DND-41 (cell line): ENCODE data around the gene LPAR3.

ENCODE experiments used
- ATAC-seq: fragments of 200-7000 bp; cut with Tn5 transposase; 3 replicates; pipeline ENCODE4 v1.9.1; 2021; ENCODE audit warnings: low read depth; ENCODE audit not compliant: insufficient read depth
- DNase-seq: peaks from one replicate; pipeline ENCODE4 v3.0.0-alpha.2; 2020
- H2AFZ ChIP-seq: 2 replicates; pipeline ENCODE4 v1.6.0; 2012; ENCODE audit warnings: low read depth, low read length
- H3K27ac ChIP-seq: 2 replicates; pipeline ENCODE4 v1.5.1; 2012; ENCODE audit warnings: low read length, inconsistent platforms
- H3K27me3 ChIP-seq: fragments of 200-600 bp; sonication (generic); 2 replicates; pipeline ENCODE4 v1.6.0; 2012; ENCODE audit warnings: low read length, mild to moderate bottlenecking, inconsistent platforms; ENCODE audit not compliant: insufficient read depth, poor library complexity
- H3K36me3 ChIP-seq: 2 replicates; pipeline ENCODE4 v1.5.1; 2012; ENCODE audit warnings: low read length, inconsistent platforms; ENCODE audit not compliant: insufficient read depth
- H3K4me1 ChIP-seq: 2 replicates; pipeline ENCODE4 v1.5.1; 2012; ENCODE audit warnings: mild to moderate bottlenecking, low read length; ENCODE audit not compliant: insufficient read depth
- H3K4me2 ChIP-seq: 2 replicates; pipeline ENCODE4 v1.6.0; 2012; ENCODE audit warnings: mild to moderate bottlenecking, moderate library complexity, low read length, inconsistent platforms; ENCODE audit not compliant: insufficient read depth
- H3K4me3 ChIP-seq, 2 experiments: fragments of 200-600 bp in 1 of 2; shearing (Covaris generic) in 1 of 2; 2 replicates each; pipeline ENCODE4 v1.5.1; 2012 to 2016; ENCODE audit warnings: inconsistent platforms in 2 of 2, low read length in 2 of 2, mild to moderate bottlenecking in 2 of 2, low read depth in 1 of 2, moderate library complexity in 1 of 2
- H3K79me2 ChIP-seq: 2 replicates; pipeline ENCODE4 v1.6.0; 2012; ENCODE audit warnings: low read length, inconsistent platforms; ENCODE audit not compliant: insufficient read depth
- H3K9ac ChIP-seq: 2 replicates; pipeline ENCODE4 v1.6.0; 2012; ENCODE audit warnings: low read depth, mild to moderate bottlenecking, inconsistent platforms, low read length, moderate library complexity
- H3K9me3 ChIP-seq: 2 replicates; pipeline ENCODE4 v1.5.1; 2012; ENCODE audit warnings: low read length, moderate library complexity, mild to moderate bottlenecking, inconsistent platforms; ENCODE audit not compliant: insufficient read depth, severe bottlenecking
- H4K20me1 ChIP-seq: 2 replicates; pipeline ENCODE4 v1.6.0; 2012; ENCODE audit warnings: low read length; ENCODE audit not compliant: insufficient read depth
- EZH2 ChIP-seq: IDR thresholded peaks from 3 replicates; pipeline ENCODE4 v1.6.1; 2012; ENCODE audit warnings: borderline replicate concordance, low read depth, mild to moderate bottlenecking, moderate library complexity, low read length, inconsistent platforms; ENCODE audit not compliant: severe bottlenecking
- TF ChIP-seq, protein P1 (sequence below): IDR thresholded peaks from 2 replicates; pipeline ENCODE4 v1.5.1; 2012; ENCODE audit warnings: borderline replicate concordance, low read length, moderate library complexity, mild to moderate bottlenecking; ENCODE audit not compliant: poor library complexity, severe bottlenecking; ENCODE audit errors: extremely low read depth

The LPAR3 gene, protein sequence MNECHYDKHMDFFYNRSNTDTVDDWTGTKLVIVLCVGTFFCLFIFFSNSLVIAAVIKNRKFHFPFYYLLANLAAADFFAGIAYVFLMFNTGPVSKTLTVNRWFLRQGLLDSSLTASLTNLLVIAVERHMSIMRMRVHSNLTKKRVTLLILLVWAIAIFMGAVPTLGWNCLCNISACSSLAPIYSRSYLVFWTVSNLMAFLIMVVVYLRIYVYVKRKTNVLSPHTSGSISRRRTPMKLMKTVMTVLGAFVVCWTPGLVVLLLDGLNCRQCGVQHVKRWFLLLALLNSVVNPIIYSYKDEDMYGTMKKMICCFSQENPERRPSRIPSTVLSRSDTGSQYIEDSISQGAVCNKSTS

GRCh38 chr1:84892705-84893618, at the start of gene LPAR3:
Gene LPAR3 (minus strand): TSS chr1:84893206. CDS start chr1:84866120, 27,086 bp downstream.
- no peaks in the 10 kb centered on the region for H3K4me1 ChIP-seq
- H3K27me3 ChIP-seq, result no peaks in the 10 kb centered on the region
- no peaks in the 10 kb centered on the region for H4K20me1 ChIP-seq
- no peak within 1 kb of the TSS for H3K4me2 ChIP-seq
- no peaks in the 10 kb centered on the region for H3K79me2 ChIP-seq
- no peak within 1 kb of the TSS for H3K4me3 ChIP-seq
- ATAC-seq (no peak), DNase-seq (no peak)
- no peaks in the 10 kb centered on the region for H3K36me3 ChIP-seq
- no peak within 1 kb of the TSS for H3K27ac ChIP-seq
- no peaks in the 10 kb centered on the region for H3K9me3 ChIP-seq
- no peak for TF ChIP-seq EZH2
- TF ChIP-seq, protein P1, sequence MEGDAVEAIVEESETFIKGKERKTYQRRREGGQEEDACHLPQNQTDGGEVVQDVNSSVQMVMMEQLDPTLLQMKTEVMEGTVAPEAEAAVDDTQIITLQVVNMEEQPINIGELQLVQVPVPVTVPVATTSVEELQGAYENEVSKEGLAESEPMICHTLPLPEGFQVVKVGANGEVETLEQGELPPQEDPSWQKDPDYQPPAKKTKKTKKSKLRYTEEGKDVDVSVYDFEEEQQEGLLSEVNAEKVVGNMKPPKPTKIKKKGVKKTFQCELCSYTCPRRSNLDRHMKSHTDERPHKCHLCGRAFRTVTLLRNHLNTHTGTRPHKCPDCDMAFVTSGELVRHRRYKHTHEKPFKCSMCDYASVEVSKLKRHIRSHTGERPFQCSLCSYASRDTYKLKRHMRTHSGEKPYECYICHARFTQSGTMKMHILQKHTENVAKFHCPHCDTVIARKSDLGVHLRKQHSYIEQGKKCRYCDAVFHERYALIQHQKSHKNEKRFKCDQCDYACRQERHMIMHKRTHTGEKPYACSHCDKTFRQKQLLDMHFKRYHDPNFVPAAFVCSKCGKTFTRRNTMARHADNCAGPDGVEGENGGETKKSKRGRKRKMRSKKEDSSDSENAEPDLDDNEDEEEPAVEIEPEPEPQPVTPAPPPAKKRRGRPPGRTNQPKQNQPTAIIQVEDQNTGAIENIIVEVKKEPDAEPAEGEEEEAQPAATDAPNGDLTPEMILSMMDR, result no peak
- H3K9ac ChIP-seq, result no peak within 1 kb of the TSS
- no peak within 1 kb of the TSS for H2AFZ ChIP-seq

GRCh38 chr1:84941843-84942242, 48.8 kb upstream of the LPAR3 start:
- no peaks in the 10 kb centered on the region for H3K27me3 ChIP-seq
- H4K20me1 ChIP-seq, result no peaks in the 10 kb centered on the region
- TF ChIP-seq, protein P1, result no peak
- no peak overlapping the region for H3K4me2 ChIP-seq
- H3K79me2 ChIP-seq, result no peaks in the 10 kb centered on the region
- H2AFZ ChIP-seq, result no peak overlapping the region
- peaks cover 15% of the 10 kb centered on the region for H3K4me1 ChIP-seq
- H3K36me3 ChIP-seq, result no peaks in the 10 kb centered on the region
- no peaks in the 10 kb centered on the region for H3K9me3 ChIP-seq
- DNase-seq (no peak), ATAC-seq (no peak)
- no peak overlapping the region for H3K9ac ChIP-seq
- H3K27ac ChIP-seq, result no peak overlapping the region
- no peak overlapping the region for H3K4me3 ChIP-seq

- ATAC-seq (no peak), DNase-seq (no peak)
- Histone ChIP-seq H3K36me3 (no peaks in the 10 kb centered on the region), H2AFZ (no peak overlapping the region), H3K27me3 (no peaks in the 10 kb centered on the region), H4K20me1 (no peaks in the 10 kb centered on the region), H3K27ac (no peak overlapping the region), H3K4me1 (peaks cover 8% of the 10 kb centered on the region), H3K9me3 (no peaks in the 10 kb centered on the region), H3K4me3 (no peak overlapping the region), H3K79me2 (no peaks in the 10 kb centered on the region), H3K4me2 (no peak overlapping the region), H3K9ac (no peak overlapping the region)
- TF ChIP-seq EZH2, result no peak
- TF ChIP-seq, protein P1, result no peak
These were observed 47.5 kb upstream of the LPAR3 start for GRCh38 chr1:84940481-84940880.
